Glutamatergic neuron (in vitro differentiated cells): Measurements from ENCODE around the gene KRTAP6-2. TPM values are rescaled to one million over a fixed set of nuclear protein-coding genes. Genes with fewer than 3 reads are reported as not detected.

Experiments used
- DNase-seq: peaks from one replicate; pipeline ENCODE4 v3.0.0; 2022
- H3K27ac Mint-ChIP-seq: one replicate; pipeline ENCODE4 v1.8.0; 2020; ENCODE audit warnings: mild to moderate bottlenecking, mixed read lengths, inconsistent platforms; ENCODE audit not compliant: unreplicated experiment
- H3K27me3 Mint-ChIP-seq: one replicate; pipeline ENCODE4 v1.8.0; 2020; ENCODE audit warnings: mild to moderate bottlenecking, moderate library complexity, mixed read lengths, inconsistent platforms; ENCODE audit not compliant: unreplicated experiment
- H3K36me3 Mint-ChIP-seq: one replicate; pipeline ENCODE4 v1.8.0; 2020; ENCODE audit warnings: mild to moderate bottlenecking, mixed read lengths, inconsistent platforms; ENCODE audit not compliant: unreplicated experiment
- H3K4me1 Mint-ChIP-seq: one replicate; pipeline ENCODE4 v1.8.0; 2020; ENCODE audit warnings: mild to moderate bottlenecking, low read depth, mixed read lengths, inconsistent platforms; ENCODE audit not compliant: unreplicated experiment
- H3K4me3 Mint-ChIP-seq: one replicate; pipeline ENCODE4 v1.8.0; 2020; ENCODE audit warnings: mild to moderate bottlenecking, mixed read lengths, inconsistent platforms; ENCODE audit not compliant: unreplicated experiment
- H3K9me3 Mint-ChIP-seq: one replicate; pipeline ENCODE4 v1.8.0; 2020; ENCODE audit warnings: mild to moderate bottlenecking, moderate library complexity, mixed read lengths, inconsistent platforms; ENCODE audit not compliant: unreplicated experiment
- total RNA-seq: library from RNA; stranded (reverse); fragmentation: NEBNext Ultra II Directional; extraction: Animal tissue kit (Norgen Biotek cat#: 25700); gene quantifications from one replicate; pipeline ENCODE4 v1.2.1, GENCODE V29; 2021; ENCODE audit not compliant: unreplicated experiment
- TF ChIP-seq, protein P1 (sequence below): fragments of 200-600 bp; sonication (generic); IDR thresholded peaks from one replicate; pipeline ENCODE4 v1.5.0; 2021; ENCODE audit not compliant: partially characterized antibody, unreplicated experiment

KRTAP6-2 gene
- total RNA-seq, 1 donor from 2014 or later = not detected

DNA sequence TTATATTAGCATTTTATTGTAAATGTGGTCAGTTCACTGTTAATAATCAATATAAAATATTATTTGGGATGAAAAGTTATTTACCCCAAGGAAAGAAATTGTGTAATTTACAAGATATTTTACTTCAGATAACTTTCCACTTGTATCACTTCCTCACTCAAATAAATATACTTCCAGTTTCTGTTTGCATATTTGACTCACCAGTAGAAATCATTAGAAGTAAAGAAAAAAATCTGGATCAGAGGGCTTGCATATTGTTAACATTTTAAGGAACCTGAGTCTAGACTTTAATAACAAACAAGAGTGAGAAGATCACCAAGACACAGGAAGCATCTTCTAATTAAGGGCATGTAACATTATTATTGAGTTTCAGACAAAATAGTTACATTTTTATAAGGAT is 21.4 kb upstream of the KRTAP6-2 start:
- Mint-ChIP-seq H3K4me3 (no peak overlapping the region), H3K9me3 (peaks cover 2% of the 10 kb centered on the region), H3K27me3 (no peaks in the 10 kb centered on the region), H3K27ac (no peak overlapping the region), H3K4me1 (no peaks in the 10 kb centered on the region), H3K36me3 (peaks cover 7% of the 10 kb centered on the region)
- TF ChIP-seq, protein P1, sequence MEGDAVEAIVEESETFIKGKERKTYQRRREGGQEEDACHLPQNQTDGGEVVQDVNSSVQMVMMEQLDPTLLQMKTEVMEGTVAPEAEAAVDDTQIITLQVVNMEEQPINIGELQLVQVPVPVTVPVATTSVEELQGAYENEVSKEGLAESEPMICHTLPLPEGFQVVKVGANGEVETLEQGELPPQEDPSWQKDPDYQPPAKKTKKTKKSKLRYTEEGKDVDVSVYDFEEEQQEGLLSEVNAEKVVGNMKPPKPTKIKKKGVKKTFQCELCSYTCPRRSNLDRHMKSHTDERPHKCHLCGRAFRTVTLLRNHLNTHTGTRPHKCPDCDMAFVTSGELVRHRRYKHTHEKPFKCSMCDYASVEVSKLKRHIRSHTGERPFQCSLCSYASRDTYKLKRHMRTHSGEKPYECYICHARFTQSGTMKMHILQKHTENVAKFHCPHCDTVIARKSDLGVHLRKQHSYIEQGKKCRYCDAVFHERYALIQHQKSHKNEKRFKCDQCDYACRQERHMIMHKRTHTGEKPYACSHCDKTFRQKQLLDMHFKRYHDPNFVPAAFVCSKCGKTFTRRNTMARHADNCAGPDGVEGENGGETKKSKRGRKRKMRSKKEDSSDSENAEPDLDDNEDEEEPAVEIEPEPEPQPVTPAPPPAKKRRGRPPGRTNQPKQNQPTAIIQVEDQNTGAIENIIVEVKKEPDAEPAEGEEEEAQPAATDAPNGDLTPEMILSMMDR = no peak
- DNase-seq = no peak

DNA sequence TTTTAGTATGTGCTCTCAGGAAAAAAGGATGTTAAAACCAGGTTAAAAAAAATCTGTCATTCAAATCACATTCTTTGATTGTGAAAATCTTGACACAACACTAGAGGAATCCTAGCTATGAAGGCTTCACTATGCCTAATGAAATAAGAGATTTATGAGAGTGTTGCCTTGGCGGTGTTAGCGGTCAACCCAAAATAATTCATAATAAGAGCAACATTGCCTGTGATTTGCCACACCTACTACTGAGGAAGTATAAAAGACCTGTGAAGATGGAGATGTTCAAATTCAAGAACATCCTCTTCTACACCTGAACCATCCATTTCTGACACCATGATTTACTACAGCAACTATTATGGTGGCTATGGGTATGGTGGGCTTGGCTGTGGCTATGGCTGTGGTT is 17.4 kb upstream of the KRTAP6-2 start, which contains the start of gene KRTAP20-1:
Gene KRTAP20-1 (plus strand): TSS at position 301 of the 400 bp plus-strand sequence. CDS start 30 bp downstream, at position 331.
- no peak within 1 kb of the TSS for H3K4me3 Mint-ChIP-seq
- TF ChIP-seq, protein P1 = no peak
- H3K27ac Mint-ChIP-seq = no peak within 1 kb of the TSS
- no peaks in the 10 kb centered on the region for H3K36me3 Mint-ChIP-seq
- H3K4me1 Mint-ChIP-seq = no peaks in the 10 kb centered on the region
- DNase-seq = no peak
- no peaks in the 10 kb centered on the region for H3K9me3 Mint-ChIP-seq
- no peaks in the 10 kb centered on the region for H3K27me3 Mint-ChIP-seq

DNA sequence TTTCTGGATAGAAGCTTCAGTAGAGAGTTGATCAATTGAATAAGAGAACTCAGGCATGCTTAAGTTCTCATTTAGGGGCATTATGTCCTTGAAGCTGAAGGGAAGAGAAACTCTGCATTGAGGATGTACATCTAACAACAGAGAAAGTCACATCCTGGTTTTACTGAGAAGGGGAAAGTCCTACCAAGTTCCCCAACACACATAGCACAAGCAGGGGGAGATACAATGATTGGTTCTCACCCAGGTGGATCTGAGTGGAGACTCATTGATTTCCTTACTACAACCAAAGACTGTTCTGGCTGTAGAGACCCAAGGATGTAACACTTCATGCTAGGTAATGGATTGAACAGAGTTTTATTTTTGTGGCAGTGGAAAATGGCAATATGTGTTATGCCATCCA is 16.5 kb upstream of the KRTAP6-2 start:
- Mint-ChIP-seq H3K27me3 (no peaks in the 10 kb centered on the region), H3K4me3 (no peak overlapping the region), H3K4me1 (no peaks in the 10 kb centered on the region), H3K36me3 (no peaks in the 10 kb centered on the region), H3K27ac (no peak overlapping the region), H3K9me3 (no peaks in the 10 kb centered on the region)
- TF ChIP-seq, protein P1 = no peak
- no peak for DNase-seq

DNA sequence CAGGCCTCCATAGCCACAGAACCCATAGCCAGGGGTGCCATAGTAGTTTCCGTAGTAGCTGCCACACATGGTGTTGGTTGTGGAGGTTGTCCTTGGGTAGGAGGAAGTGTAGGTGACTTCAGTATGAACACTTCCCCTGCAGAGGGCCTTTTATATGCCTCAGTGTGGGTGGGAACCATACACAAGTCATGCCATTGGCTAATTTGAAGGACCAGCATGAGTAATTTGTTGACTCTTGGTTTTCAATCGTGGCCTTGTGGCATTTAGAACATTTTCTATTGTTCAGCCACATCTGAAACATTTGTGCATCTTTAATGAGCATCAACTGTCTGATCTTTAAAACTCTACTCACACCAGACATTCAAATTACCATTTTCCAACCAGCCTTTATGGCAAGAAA is 15.1 kb upstream of the KRTAP6-2 start, which contains the start of gene KRTAP6-1:
Gene KRTAP6-1 (minus strand): TSS at position 95 of the 400 bp plus-strand sequence. CDS start 26 bp downstream, at position 69.
- Mint-ChIP-seq H3K4me3 (no peak within 1 kb of the TSS), H3K4me1 (no peaks in the 10 kb centered on the region), H3K9me3 (no peaks in the 10 kb centered on the region), H3K27me3 (no peaks in the 10 kb centered on the region), H3K27ac (no peak within 1 kb of the TSS), H3K36me3 (no peaks in the 10 kb centered on the region)
- DNase-seq = no peak
- TF ChIP-seq, protein P1 = no peak

DNA sequence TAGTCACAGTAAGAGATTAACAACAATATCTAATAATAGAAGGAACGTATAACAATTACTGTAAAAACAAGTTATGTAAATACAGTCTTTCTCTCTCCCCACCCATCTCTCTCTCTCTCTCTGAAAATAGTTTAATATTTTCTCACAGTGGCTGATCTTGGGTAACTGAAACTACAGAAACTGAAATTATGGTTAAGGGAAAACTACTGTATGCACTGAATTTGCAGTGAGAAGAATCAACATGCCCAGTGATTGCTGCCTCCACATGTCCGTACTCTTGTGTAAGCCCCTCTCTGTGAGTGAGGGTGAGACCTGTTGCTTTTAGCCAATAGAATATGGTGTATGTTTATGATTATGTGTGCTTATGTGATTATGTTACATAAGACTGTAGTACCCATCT is 13.4 kb upstream of the KRTAP6-2 start:
- Mint-ChIP-seq H3K4me3 (no peak overlapping the region), H3K4me1 (no peaks in the 10 kb centered on the region), H3K36me3 (no peaks in the 10 kb centered on the region), H3K27me3 (no peaks in the 10 kb centered on the region), H3K9me3 (no peaks in the 10 kb centered on the region), H3K27ac (no peak overlapping the region)
- no peak for DNase-seq
- TF ChIP-seq, protein P1 = no peak
